Caco-2 (cell line): ENCODE data around the gene MFAP1. TPM values are rescaled to one million over a fixed set of nuclear protein-coding genes. Genes with fewer than 3 reads are reported as not detected.
"Not testable (repeated sequence)": the region's sequence is repeated elsewhere in the genome, so short reads cannot be mapped to it uniquely, and the experiment has no call there.

Source experiments
- BruUV-seq: library from RNA; stranded (reverse); fragments of 400-500 nt; replicated peaks from 2 replicates; lab custom pipeline; 2021; lab: Mats Ljungman, UMichigan
- CTCF ChIA-PET: fragments of 300-600 bp; sonication (Branson Sonifier 250); formaldehyde crosslinking; loops from one replicate; lab custom pipeline; 2022; ENCODE audit warnings: antibody characterized with exemption; lab: Charles Lee
- POLR2A ChIA-PET: fragments of 300-600 bp; sonication (Branson Sonifier 250); formaldehyde crosslinking; loops from one replicate; lab custom pipeline; 2022; ENCODE audit warnings: antibody characterized with exemption; lab: Charles Lee
- DNase-seq, 2 experiments: peaks; one replicate each; pipeline versions ENCODE4 v3.0.0 to v3.0.0-alpha.2; 2020 to 2022
- H3K27me3 ChIP-seq: replicated peaks from 2 replicates; pipeline ENCODE4 v1.6.0; 2011; ENCODE audit warnings: low read length; ENCODE audit not compliant: control insufficient read depth, insufficient read depth
- H3K36me3 ChIP-seq: 2 replicates; pipeline ENCODE4 v1.5.1; 2011; ENCODE audit warnings: low read length; ENCODE audit not compliant: control insufficient read depth, insufficient read depth
- H3K4me1 ChIP-seq: fragments of 250-450 bp; sonication (Bioruptor Pico); 2 replicates; pipeline ENCODE4 v1.5.1; 2020; ENCODE audit warnings: mild to moderate bottlenecking
- H3K4me3 ChIP-seq: 2 replicates; pipeline ENCODE4 v1.5.1; 2011; ENCODE audit warnings: low read depth, mild to moderate bottlenecking, control low read depth, low read length
- H3K9me3 ChIP-seq: fragments of 250-450 bp; sonication (Bioruptor Pico); 2 replicates; pipeline ENCODE4 v1.5.1; 2020; ENCODE audit warnings: mild to moderate bottlenecking, moderate library complexity
- H3K27ac Mint-ChIP-seq: one replicate; pipeline ENCODE4 v1.8.0; 2022; ENCODE audit warnings: mixed read lengths; ENCODE audit not compliant: unreplicated experiment
- H3K27me3 Mint-ChIP-seq: one replicate; pipeline ENCODE4 v1.8.0; 2022; ENCODE audit warnings: mixed read lengths; ENCODE audit not compliant: insufficient read depth, unreplicated experiment
- H3K36me3 Mint-ChIP-seq: one replicate; pipeline ENCODE4 v1.8.0; 2022; ENCODE audit warnings: mild to moderate bottlenecking, mixed read lengths; ENCODE audit not compliant: insufficient read depth, unreplicated experiment
- H3K4me1 Mint-ChIP-seq: one replicate; pipeline ENCODE4 v1.8.0; 2022; ENCODE audit warnings: low read depth, mixed read lengths; ENCODE audit not compliant: unreplicated experiment
- H3K4me3 Mint-ChIP-seq: one replicate; pipeline ENCODE4 v1.8.0; 2022; ENCODE audit warnings: mild to moderate bottlenecking, moderate library complexity, mixed read lengths; ENCODE audit not compliant: unreplicated experiment
- H3K9me3 Mint-ChIP-seq: one replicate; pipeline ENCODE4 v1.8.0; 2022; ENCODE audit warnings: mixed read lengths; ENCODE audit not compliant: unreplicated experiment
- CTCF ChIP-seq, 2 experiments: fragments of 200-600 bp in 1 of 2; IDR thresholded peaks; 1 replicate in 1 of 2; 2 replicates in 1 of 2; pipeline versions ENCODE4 v1.5.1 to v1.8.0; 2011 to 2022; ENCODE audit warnings: antibody characterized with exemption in 1 of 2, control low read depth in 1 of 2, inconsistent platforms in 1 of 2, low read depth in 1 of 2, low read length in 1 of 2, mild to moderate bottlenecking in 1 of 2, moderate library complexity in 1 of 2; ENCODE audit not compliant: insufficient read depth in 1 of 2, severe bottlenecking in 1 of 2, unreplicated experiment in 1 of 2
- intact Hi-C: fragments of 100-400 bp; cut with micrococcal nuclease; formaldehyde crosslinking; loops from one replicate; pipeline ENCODE4 v1.10.0; 2022; ENCODE audit not compliant: unreplicated experiment
- total RNA-seq: library from RNA; stranded (reverse); gene quantifications from 2 replicates; pipeline ENCODE4 v1.2.3, GENCODE V29; 2022

Gene MFAP1
- total RNA-seq, 1 experiment from 2014 or later = 37.1 TPM

GRCh38 chr15:43830691-43831275 lies 6.3 kb upstream of the MFAP1 start:
- H3K27me3 Mint-ChIP-seq, POLR2A ChIA-PET, H3K4me1 ChIP-seq, H3K4me3 ChIP-seq, H3K27me3 ChIP-seq, H3K9me3 Mint-ChIP-seq, H3K36me3 ChIP-seq, BruUV-seq, H3K4me3 Mint-ChIP-seq, intact Hi-C loops, H3K27ac Mint-ChIP-seq, CTCF ChIA-PET, DNase-seq, H3K9me3 ChIP-seq: not testable (repeated sequence)
- H3K36me3 Mint-ChIP-seq = peaks cover 45% of the 10 kb centered on the region
- peaks cover 11% of the 10 kb centered on the region for H3K4me1 Mint-ChIP-seq

GRCh38 chr15:43829951-43830540 lies 5.6 kb upstream of the MFAP1 start:
- Mint-ChIP-seq H3K4me1 (peaks cover 11% of the 10 kb centered on the region), H3K36me3 (peaks cover 38% of the 10 kb centered on the region)
- H3K27ac Mint-ChIP-seq, DNase-seq, H3K27me3 Mint-ChIP-seq, CTCF ChIA-PET, H3K4me3 ChIP-seq, H3K4me1 ChIP-seq, H3K9me3 Mint-ChIP-seq, H3K27me3 ChIP-seq, BruUV-seq, H3K4me3 Mint-ChIP-seq, POLR2A ChIA-PET, H3K9me3 ChIP-seq, intact Hi-C loops, H3K36me3 ChIP-seq: not testable (repeated sequence)

GRCh38 chr15:43828061-43828657 lies 3.7 kb upstream of the MFAP1 start:
- no peaks in the 10 kb centered on the region for H3K36me3 ChIP-seq
- TF ChIP-seq CTCF (IDR thresholded peaks at IDR 0.05; ENCODE audit: insufficient read depth in 1 of 2, low read depth in 1 of 2, low read length in 1 of 2, severe bottlenecking in 1 of 2, unreplicated experiment in 1 of 2) = no peak

More at GRCh38 chr15:43828061-43828657, 3.7 kb upstream of the MFAP1 start:
- Histone ChIP-seq H3K4me1 (0 out of 2 replicates have a peak, but pooled peaks cover 6% of the 10 kb centered on the region), H3K27me3 (no peaks in the 10 kb centered on the region), H3K4me3 (no peak overlapping the region), H3K9me3 (no peaks in the 10 kb centered on the region)
- Mint-ChIP-seq H3K4me3 (peak overlapping the region; percentile 92), H3K27ac (no peak overlapping the region), H3K4me1 (peaks cover 11% of the 10 kb centered on the region), H3K36me3 (peaks cover 42% of the 10 kb centered on the region), H3K9me3 (no peaks in the 10 kb centered on the region), H3K27me3 (no peaks in the 10 kb centered on the region)
- TSS peak; percentile 34 for BruUV-seq
- ChIA-PET POLR2A (no interaction called here), CTCF (no interaction called here)
- intact Hi-C loops = no loop called here
- DNase-seq = no peak
